ENCODE results near the gene DUOX2. TPM values are rescaled to one million over a fixed set of nuclear protein-coding genes. Genes with fewer than 3 reads are reported as not detected.
"Not testable (repeated sequence)": the region's sequence is repeated elsewhere in the genome, so short reads cannot be mapped to it uniquely, and the experiment has no call there.

Gene DUOX2
- total and polyA plus RNA-seq, 12 donors = 0.22 to 18.5 (median 1.5) TPM

GRCh38 chr15:45139770-45140169, 25.8 kb upstream of the DUOX2 start:
- intact Hi-C loops (cut with DNase I) = no loop called here
- no peak for DNase-seq
- Histone ChIP-seq H3K9me3 (replicated peaks in 1 of 3) (no peaks in the 10 kb centered on the region), H3K4me1 (replicated peaks in 1 of 2) (peaks cover 0 to 12% of the 10 kb centered on the region in 2 donors), H3K36me3 (replicated peaks in 1 of 2) (no peaks in the 10 kb centered on the region), H3K4me3 (no peak overlapping the region), H3K27ac (peak overlapping the region in 1 of 5 donors; percentile 17), H3K27me3 (no peaks in the 10 kb centered on the region)
- TF ChIP-seq, protein P1, sequence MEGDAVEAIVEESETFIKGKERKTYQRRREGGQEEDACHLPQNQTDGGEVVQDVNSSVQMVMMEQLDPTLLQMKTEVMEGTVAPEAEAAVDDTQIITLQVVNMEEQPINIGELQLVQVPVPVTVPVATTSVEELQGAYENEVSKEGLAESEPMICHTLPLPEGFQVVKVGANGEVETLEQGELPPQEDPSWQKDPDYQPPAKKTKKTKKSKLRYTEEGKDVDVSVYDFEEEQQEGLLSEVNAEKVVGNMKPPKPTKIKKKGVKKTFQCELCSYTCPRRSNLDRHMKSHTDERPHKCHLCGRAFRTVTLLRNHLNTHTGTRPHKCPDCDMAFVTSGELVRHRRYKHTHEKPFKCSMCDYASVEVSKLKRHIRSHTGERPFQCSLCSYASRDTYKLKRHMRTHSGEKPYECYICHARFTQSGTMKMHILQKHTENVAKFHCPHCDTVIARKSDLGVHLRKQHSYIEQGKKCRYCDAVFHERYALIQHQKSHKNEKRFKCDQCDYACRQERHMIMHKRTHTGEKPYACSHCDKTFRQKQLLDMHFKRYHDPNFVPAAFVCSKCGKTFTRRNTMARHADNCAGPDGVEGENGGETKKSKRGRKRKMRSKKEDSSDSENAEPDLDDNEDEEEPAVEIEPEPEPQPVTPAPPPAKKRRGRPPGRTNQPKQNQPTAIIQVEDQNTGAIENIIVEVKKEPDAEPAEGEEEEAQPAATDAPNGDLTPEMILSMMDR (IDR thresholded peaks at IDR 0.05) = no peak
- no peak for TF ChIP-seq POLR2A (IDR thresholded peaks at IDR 0.05)
- WGBS, 4 donors = 73 to 81% (median 78%) methylated on average over 4 to 6 of the region's 6 CpGs

- H3K4me1 ChIP-seq (replicated peaks in 1 of 2) = peaks cover 0 to 12% of the 10 kb centered on the region in 2 donors
- intact Hi-C loops (cut with DNase I) = no loop called here
- H3K36me3 ChIP-seq (replicated peaks in 1 of 2) = no peaks in the 10 kb centered on the region
- H3K4me3 ChIP-seq = no peak overlapping the region
- H3K27ac ChIP-seq = peak overlapping the region in 3 of 5 donors; percentile 9 to 29 (median 17)
- peak; percentile 61 to 95 (median 90) for DNase-seq
- 53 to 60% (median 58%) methylated on average over 9 to 12 of the region's 12 CpGs for WGBS, 4 donors
- no peaks in the 10 kb centered on the region for H3K27me3 ChIP-seq
- H3K9me3 ChIP-seq (replicated peaks in 1 of 3) = no peaks in the 10 kb centered on the region
- TF ChIP-seq, protein P1 (IDR thresholded peaks at IDR 0.05) = no peak
- TF ChIP-seq POLR2A (IDR thresholded peaks at IDR 0.05) = peak in 1 of 2 donors; percentile 21
Observed at GRCh38 chr15:45138814-45139765, 25.1 kb upstream of the DUOX2 start.

GRCh38 chr15:45137703-45138102, 23.7 kb upstream of the DUOX2 start:
- 70 to 83% (median 72%) methylated on average over 8 of the region's 8 CpGs for WGBS, 4 donors
- H3K9me3 ChIP-seq (replicated peaks in 1 of 3) = no peaks in the 10 kb centered on the region
- H3K36me3 ChIP-seq (replicated peaks in 1 of 2) = no peaks in the 10 kb centered on the region
- peaks cover 0 to 12% of the 10 kb centered on the region in 2 donors for H3K4me1 ChIP-seq (replicated peaks in 1 of 2)
- no peaks in the 10 kb centered on the region for H3K27me3 ChIP-seq
- TF ChIP-seq POLR2A (IDR thresholded peaks at IDR 0.05) = no peak
- TF ChIP-seq, protein P1 (IDR thresholded peaks at IDR 0.05) = no peak
- no peak for DNase-seq
- no peak overlapping the region for H3K27ac ChIP-seq
- intact Hi-C loops (cut with DNase I) = no loop called here
- H3K4me3 ChIP-seq = no peak overlapping the region

DNA sequence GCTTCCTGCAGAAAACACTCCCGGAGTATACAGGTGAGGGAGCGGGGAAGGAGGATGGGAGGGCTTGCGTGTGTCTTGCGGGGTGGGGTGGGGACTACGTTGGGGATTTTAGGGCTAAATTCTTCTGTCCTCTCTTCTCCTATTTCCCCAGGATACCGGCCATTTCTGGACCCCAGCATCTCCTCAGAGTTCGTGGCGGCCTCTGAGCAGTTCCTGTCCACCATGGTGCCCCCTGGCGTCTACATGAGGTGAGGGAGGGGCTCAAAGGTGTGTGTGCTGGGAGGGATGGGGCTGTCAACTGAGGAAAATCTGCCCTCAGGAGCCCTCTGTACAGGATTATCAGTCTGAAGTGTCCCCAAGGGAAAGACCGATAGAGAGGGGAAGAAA, 22.4 kb upstream of the DUOX2 start:
- TF ChIP-seq, protein P1 (IDR thresholded peaks at IDR 0.05) = no peak
- TF ChIP-seq POLR2A (IDR thresholded peaks at IDR 0.05) = no peak
- intact Hi-C loops (cut with DNase I) = no loop called here
- WGBS, 4 donors = 22 to 29% (median 27%) methylated on average over 7 to 10 of the region's 10 CpGs
- no peak for DNase-seq
- Histone ChIP-seq H3K4me3 (no peak overlapping the region), H3K36me3 (replicated peaks in 1 of 2) (no peaks in the 10 kb centered on the region), H3K27ac (no peak overlapping the region), H3K27me3 (no peaks in the 10 kb centered on the region), H3K9me3 (replicated peaks in 1 of 3) (no peaks in the 10 kb centered on the region), H3K4me1 (replicated peaks in 1 of 2) (peaks cover 0 to 12% of the 10 kb centered on the region in 2 donors)

DNA sequence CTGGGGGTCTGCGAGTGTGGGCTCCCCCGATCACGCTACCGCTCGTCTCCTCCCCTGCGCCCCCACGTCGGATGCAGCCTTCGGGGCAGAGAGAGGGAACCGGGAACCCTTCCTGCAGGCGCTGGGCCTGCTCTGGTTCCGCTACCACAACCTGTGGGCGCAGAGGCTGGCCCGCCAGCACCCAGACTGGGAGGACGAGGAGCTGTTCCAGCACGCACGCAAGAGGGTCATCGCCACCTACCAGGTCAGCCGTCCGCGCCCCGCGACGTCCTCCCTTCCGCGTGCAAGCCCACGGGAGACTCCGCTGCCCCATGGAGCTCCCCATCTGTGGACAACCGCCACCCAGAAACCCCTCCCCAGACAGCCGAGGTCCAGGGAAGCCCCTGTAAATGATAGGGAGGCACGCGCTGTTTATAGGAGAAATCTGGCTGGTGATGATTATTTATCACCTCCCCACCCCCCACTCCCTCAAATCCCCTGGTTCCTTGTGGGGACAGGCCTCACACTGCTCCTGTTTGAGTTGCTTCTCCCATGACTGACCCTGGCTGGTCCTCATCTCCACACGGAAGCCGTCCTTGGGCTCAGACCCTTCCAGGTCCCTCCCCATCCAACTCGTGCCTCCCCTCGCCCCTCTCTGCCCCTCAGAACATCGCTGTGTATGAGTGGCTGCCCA, 21.9 kb upstream of the DUOX2 start:
- H3K27ac ChIP-seq; H3K9me3 ChIP-seq (replicated peaks in 1 of 3); DNase-seq; H3K4me3 ChIP-seq; H3K27me3 ChIP-seq; H3K36me3 ChIP-seq (replicated peaks in 1 of 2); intact Hi-C loops (cut with DNase I): not testable (repeated sequence)
- WGBS, 4 donors = 7 to 21% (median 15%) methylated on average over 5 to 9 of the region's 37 CpGs
- peaks cover 0 to 12% of the 10 kb centered on the region in 2 donors for H3K4me1 ChIP-seq (replicated peaks in 1 of 2)
